ENCODE data around the gene DOCK9. TPM values are rescaled to one million over a fixed set of nuclear protein-coding genes. Genes with fewer than 3 reads are reported as not detected.

The DOCK9 gene
- total and polyA plus RNA-seq, 9 of the 15 experiments (the other 6 are each of a cell fraction or from before 2014, with no cell fraction given): 3.5 to 25.3 (median 16.7) TPM

GRCh38 chr13:98803921-98804320, 173.9 kb downstream of the DOCK9 start:
- no peaks in the 10 kb centered on the region for H3K9me1 ChIP-seq (ENCODE audit: control insufficient read depth, insufficient read depth, low read length)
- ATAC-seq (no peak), DNase-seq (ENCODE audit: extremely low read depth in 1 of 4, low spot score in 3 of 4) (no peak), FAIRE-seq (no peak)
- CTCF ChIA-PET (ENCODE audit: low intra/inter-chr PET ratio): no interaction called here
- peaks cover 16% of the 10 kb centered on the region; the same call in 2 of the 3 replicates for H3K36me3 ChIP-seq (ENCODE audit: control insufficient read depth, insufficient read depth, low read length)
- TF ChIP-seq E2F6 (IDR thresholded peaks at IDR 0.05; ENCODE audit: borderline replicate concordance in 1 of 2, extremely low read depth in 1 of 2, insufficient read depth in 1 of 2, insufficient read length in 1 of 2, low read depth in 1 of 2, low read length in 1 of 2, poor library complexity in 1 of 2, severe bottlenecking in 1 of 2): no peak
- H3K4me3 ChIP-seq: no peak overlapping the region
- WGBS (ENCODE audit: insufficient coverage, low coverage, missing lambda C conversion rate): 63% methylated on average over 10 of the region's 10 CpGs
- no peaks in the 10 kb centered on the region for H3K79me2 ChIP-seq (ENCODE audit: control insufficient read depth, insufficient read depth, low read length)
- no peak overlapping the region for H2AFZ ChIP-seq (ENCODE audit: low read depth, low read length)
- POLR2A ChIA-PET: interaction anchor here (0.6 to 1.3 kb wide), 4 partner anchors 9 to 62 kb away, joined by 3 to 5 read pairs (median 3); no protein-coding TSS in a partner anchor
- H3K27ac ChIP-seq (ENCODE audit: extremely low read depth, low read depth, low read length): no peak overlapping the region
- H3K4me2 ChIP-seq (ENCODE audit: insufficient read depth, low read length): no peak overlapping the region
- H4K20me1 ChIP-seq (replicated peaks; ENCODE audit: control insufficient read depth, insufficient read depth, low read length): no peaks in the 10 kb centered on the region
- no peaks in the 10 kb centered on the region for H3K27me3 ChIP-seq (ENCODE audit: control insufficient read depth in 2 of 2, insufficient read depth in 2 of 2, low read length in 2 of 2)
- H3K4me1 ChIP-seq (replicated peaks in 1 of 2; ENCODE audit: control insufficient read depth in 2 of 2, insufficient read depth in 2 of 2, low read length in 2 of 2): peaks cover 0 to 3% of the 10 kb centered on the region in 2 experiments; a peak in 1 of 5 replicates
- H3K9ac ChIP-seq (ENCODE audit: insufficient read depth in 1 of 2, low read depth in 2 of 2, low read length in 2 of 2): no peak overlapping the region
- in situ Hi-C loops (cut with MboI): no loop called here
- intact Hi-C loops (cut with micrococcal nuclease): no loop called here
- H3K9me3 ChIP-seq (replicated peaks; ENCODE audit: control insufficient read depth, insufficient read depth, low read depth, low read length): no peaks in the 10 kb centered on the region
- BruUV-seq (replicated peaks): no TSS peak

GRCh38 chr13:98803111-98803561, 174.7 kb downstream of the DOCK9 start:
- in situ Hi-C loops (cut with MboI): no loop called here
- Histone ChIP-seq H3K27ac (ENCODE audit: extremely low read depth, low read depth, low read length) (no peak overlapping the region), H3K36me3 (ENCODE audit: control insufficient read depth, insufficient read depth, low read length) (peaks cover 16% of the 10 kb centered on the region; the same call in 2 of the 3 replicates), H3K27me3 (ENCODE audit: control insufficient read depth in 2 of 2, insufficient read depth in 2 of 2, low read length in 2 of 2) (no peaks in the 10 kb centered on the region), H3K9me3 (replicated peaks; ENCODE audit: control insufficient read depth, insufficient read depth, low read depth, low read length) (no peaks in the 10 kb centered on the region), H3K9me1 (ENCODE audit: control insufficient read depth, insufficient read depth, low read length) (no peaks in the 10 kb centered on the region), H3K9ac (ENCODE audit: insufficient read depth in 1 of 2, low read depth in 2 of 2, low read length in 2 of 2) (no peak overlapping the region), H3K4me2 (ENCODE audit: insufficient read depth, low read length) (no peak overlapping the region), H3K4me3 (no peak overlapping the region), H4K20me1 (replicated peaks; ENCODE audit: control insufficient read depth, insufficient read depth, low read length) (no peaks in the 10 kb centered on the region), H2AFZ (ENCODE audit: low read depth, low read length) (no peak overlapping the region), H3K79me2 (ENCODE audit: control insufficient read depth, insufficient read depth, low read length) (no peaks in the 10 kb centered on the region), H3K4me1 (replicated peaks in 1 of 2; ENCODE audit: control insufficient read depth in 2 of 2, insufficient read depth in 2 of 2, low read length in 2 of 2) (peaks cover 0 to 3% of the 10 kb centered on the region in 2 experiments; a peak in 2 of 5 replicates)
- ChIA-PET POLR2A (interaction anchor here (0.9 kb wide), 1 partner anchor 10 kb away, joined by 3 read pairs; no protein-coding TSS in a partner anchor), CTCF (ENCODE audit: low intra/inter-chr PET ratio) (no interaction called here)
- 55% methylated on average over 5 of the region's 7 CpGs for WGBS (ENCODE audit: insufficient coverage, low coverage, missing lambda C conversion rate)
- no TSS peak for BruUV-seq (replicated peaks)
- DNase-seq (ENCODE audit: extremely low read depth in 1 of 4, low spot score in 3 of 4): no peak
- intact Hi-C loops (cut with micrococcal nuclease): no loop called here
- FAIRE-seq: no peak
- no peak for ATAC-seq
- TF ChIP-seq ZNF444 (CRISPR knock-in tag; IDR thresholded peaks at IDR 0.05): no peak
- TF ChIP-seq CREB3L1 (IDR thresholded peaks at IDR 0.05; ENCODE audit: borderline replicate concordance, low read depth): no peak
- TF ChIP-seq HDAC8 (tag; IDR thresholded peaks at IDR 0.05): no peak
- TF ChIP-seq SNIP1 (IDR thresholded peaks at IDR 0.05; ENCODE audit: low read depth): no peak
- no peak for TF ChIP-seq CHD4 (IDR thresholded peaks at IDR 0.05; ENCODE audit: insufficient read depth, insufficient replicate concordance, low read depth, low read length, poor library complexity, severe bottlenecking)
- TF ChIP-seq BRD9 (IDR thresholded peaks at IDR 0.05; ENCODE audit: low read depth, partially characterized antibody): no peak
- no peak for TF ChIP-seq HMBOX1 (IDR thresholded peaks at IDR 0.05)
- no peak for TF ChIP-seq TOE1 (IDR thresholded peaks at IDR 0.05; ENCODE audit: borderline replicate concordance)
- TF ChIP-seq TOE1 (CRISPR knock-in tag; IDR thresholded peaks at IDR 0.05; ENCODE audit: borderline replicate concordance, low read depth): no peak

Measured in K562 (cell line).